ENCODE data around the gene HEATR3.

The HEATR3 gene

DNA sequence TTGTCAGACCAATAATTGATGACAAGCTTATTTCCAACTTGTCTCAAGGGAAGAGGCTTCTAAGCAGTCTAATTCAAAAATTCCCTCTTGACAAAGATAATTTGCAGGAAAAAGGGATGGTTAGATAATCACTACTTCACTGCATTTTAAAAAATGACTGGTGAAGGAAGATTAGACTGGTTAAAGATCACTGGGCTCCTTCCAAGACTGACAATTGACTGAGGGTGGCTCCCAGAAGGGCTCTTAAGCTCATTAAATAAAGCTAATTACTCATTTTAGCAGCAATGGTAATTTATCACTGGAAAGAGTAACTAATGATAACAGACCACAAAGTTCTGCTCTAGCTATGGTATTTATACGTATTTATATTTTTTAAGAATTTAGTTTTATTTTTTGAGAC lies 4.4 kb upstream of the HEATR3 start:
- in situ Hi-C loops (cut with MboI; ENCODE audit: low sequenced_read_pairs, unreplicated experiment), result no loop called here
- TF ChIP-seq, protein P1, sequence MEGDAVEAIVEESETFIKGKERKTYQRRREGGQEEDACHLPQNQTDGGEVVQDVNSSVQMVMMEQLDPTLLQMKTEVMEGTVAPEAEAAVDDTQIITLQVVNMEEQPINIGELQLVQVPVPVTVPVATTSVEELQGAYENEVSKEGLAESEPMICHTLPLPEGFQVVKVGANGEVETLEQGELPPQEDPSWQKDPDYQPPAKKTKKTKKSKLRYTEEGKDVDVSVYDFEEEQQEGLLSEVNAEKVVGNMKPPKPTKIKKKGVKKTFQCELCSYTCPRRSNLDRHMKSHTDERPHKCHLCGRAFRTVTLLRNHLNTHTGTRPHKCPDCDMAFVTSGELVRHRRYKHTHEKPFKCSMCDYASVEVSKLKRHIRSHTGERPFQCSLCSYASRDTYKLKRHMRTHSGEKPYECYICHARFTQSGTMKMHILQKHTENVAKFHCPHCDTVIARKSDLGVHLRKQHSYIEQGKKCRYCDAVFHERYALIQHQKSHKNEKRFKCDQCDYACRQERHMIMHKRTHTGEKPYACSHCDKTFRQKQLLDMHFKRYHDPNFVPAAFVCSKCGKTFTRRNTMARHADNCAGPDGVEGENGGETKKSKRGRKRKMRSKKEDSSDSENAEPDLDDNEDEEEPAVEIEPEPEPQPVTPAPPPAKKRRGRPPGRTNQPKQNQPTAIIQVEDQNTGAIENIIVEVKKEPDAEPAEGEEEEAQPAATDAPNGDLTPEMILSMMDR (IDR thresholded peaks at IDR 0.05; ENCODE audit: borderline replicate concordance, control extremely low read depth, extremely low read depth, insufficient read depth, missing control alignments), result no peak

DNA sequence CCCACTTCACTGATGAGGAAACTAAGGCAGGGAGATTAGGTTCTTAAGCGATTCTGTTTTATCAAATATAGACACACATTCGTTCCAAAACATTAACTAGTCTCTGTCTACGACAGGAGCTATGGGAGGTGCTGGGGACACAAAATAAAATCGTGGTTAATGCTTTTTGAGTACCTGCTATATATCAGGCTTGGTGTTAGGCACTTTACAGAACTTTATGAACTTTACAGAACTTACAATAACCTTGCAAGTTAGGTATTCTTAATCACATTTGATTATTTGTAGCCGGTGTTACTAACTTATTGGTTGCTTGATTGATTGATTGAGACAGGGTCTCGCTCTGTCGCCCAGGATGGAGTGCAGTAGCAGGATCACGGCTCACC lies 538 bp upstream of the HEATR3 start:
- DNase-seq (ENCODE audit: low spot score), result no peak
- in situ Hi-C loops (cut with MboI; ENCODE audit: low sequenced_read_pairs, unreplicated experiment), result no loop called here
- TF ChIP-seq, protein P1 (IDR thresholded peaks at IDR 0.05; ENCODE audit: borderline replicate concordance, control extremely low read depth, extremely low read depth, insufficient read depth, missing control alignments), result no peak

More for the DNA sequence above, 4.4 kb upstream of the HEATR3 start:
- no peak for DNase-seq (ENCODE audit: low spot score)

DNA sequence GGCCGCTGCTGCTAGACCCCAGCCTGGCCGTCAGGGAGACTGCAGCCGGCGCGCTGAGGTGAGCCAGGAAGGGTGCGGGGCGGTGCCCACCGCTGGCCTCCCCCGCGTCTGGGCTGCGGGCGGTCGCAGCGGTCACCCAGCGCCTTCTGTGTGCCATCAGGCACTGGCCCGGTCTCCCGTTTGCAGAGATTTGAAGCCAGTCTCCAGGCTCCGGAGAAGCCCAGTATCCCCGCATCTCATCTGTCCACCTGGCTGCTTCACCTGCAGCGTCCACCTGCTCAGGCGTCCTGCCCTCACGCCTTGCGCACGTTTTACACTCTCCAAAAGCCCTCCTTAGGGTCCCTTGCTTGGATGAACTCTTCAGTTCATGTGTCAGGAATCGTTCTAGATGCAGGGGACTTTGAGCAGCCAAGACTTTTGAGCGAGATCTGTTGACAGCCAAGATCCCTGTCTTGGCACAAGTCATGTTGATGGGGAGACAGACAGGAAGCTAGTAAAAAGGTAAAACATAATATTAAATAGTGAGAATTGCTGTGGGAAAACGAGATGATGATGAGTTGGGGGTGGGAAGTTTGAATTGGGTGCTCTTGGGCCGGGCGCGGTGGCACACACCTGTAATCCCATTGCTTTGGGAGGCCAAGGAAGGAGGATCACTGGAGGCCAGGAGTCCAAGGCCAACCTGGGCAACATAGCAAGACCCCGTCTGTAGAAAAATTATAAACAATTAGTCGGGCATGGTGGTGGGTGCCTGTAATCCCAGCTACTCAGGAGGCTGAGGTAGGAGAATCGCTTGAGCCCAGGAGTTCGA lies 916 bp downstream of the HEATR3 start:
- in situ Hi-C loops (cut with MboI; ENCODE audit: low sequenced_read_pairs, unreplicated experiment), result no loop called here

DNA sequence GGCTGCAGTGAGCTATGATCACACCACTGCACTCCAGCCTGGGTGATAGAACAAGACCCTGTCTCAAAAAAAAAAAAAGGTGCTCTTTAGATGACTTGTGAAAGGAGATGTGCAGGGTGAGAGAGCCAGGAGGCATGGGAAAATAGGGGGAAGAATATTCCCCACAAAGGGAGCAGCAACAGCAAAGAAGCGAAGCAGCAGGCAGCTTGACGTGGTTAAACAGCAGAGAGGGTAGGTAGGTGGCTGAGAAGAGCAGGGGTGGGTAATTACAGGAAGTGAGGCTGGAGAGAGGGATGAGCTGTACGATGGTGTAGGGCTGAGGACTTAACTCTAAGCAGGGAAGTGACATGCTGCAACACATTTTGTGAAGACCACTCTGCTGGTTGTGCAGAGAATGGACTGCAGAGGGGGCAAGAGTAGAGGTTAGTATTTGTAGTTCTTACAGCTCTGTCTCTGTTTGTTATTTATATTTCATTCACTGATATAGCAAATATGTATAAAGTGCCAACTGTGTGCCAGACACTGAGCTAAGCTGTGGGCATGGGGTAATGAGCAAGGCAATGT lies 1.6 kb downstream of the HEATR3 start:
- in situ Hi-C loops (cut with MboI; ENCODE audit: low sequenced_read_pairs, unreplicated experiment), result no loop called here
- TF ChIP-seq, protein P1 (IDR thresholded peaks at IDR 0.05; ENCODE audit: borderline replicate concordance, control extremely low read depth, extremely low read depth, insufficient read depth, missing control alignments), result peak; percentile 52
- DNase-seq (ENCODE audit: low spot score), result peak; percentile 49

More for the DNA sequence above, 916 bp downstream of the HEATR3 start:
- TF ChIP-seq, protein P1 (IDR thresholded peaks at IDR 0.05; ENCODE audit: borderline replicate concordance, control extremely low read depth, extremely low read depth, insufficient read depth, missing control alignments), result no peak
- no peak for DNase-seq (ENCODE audit: low spot score)

DNA sequence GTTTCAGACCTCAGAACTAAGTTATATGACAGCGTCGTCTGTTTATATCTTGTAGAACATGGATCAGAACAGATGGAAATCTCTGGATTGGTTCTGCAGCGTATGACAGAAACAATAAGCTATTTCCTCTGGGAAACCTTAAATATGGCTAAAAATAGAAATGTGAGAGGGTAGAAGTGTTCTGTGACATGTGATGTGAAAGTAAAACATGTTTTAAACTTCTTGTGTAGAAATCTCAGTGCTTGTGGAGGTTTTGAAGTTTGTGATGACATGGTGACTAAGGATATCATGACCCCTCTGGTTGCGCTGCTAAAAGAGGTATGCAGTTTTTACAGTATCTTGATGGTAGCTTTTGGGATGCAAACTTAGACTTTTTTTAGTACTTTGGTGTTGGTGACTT lies 2.8 kb downstream of the HEATR3 start:
- DNase-seq (ENCODE audit: low spot score), result no peak
- TF ChIP-seq, protein P1 (IDR thresholded peaks at IDR 0.05; ENCODE audit: borderline replicate concordance, control extremely low read depth, extremely low read depth, insufficient read depth, missing control alignments), result no peak
- in situ Hi-C loops (cut with MboI; ENCODE audit: low sequenced_read_pairs, unreplicated experiment), result no loop called here

DNA sequence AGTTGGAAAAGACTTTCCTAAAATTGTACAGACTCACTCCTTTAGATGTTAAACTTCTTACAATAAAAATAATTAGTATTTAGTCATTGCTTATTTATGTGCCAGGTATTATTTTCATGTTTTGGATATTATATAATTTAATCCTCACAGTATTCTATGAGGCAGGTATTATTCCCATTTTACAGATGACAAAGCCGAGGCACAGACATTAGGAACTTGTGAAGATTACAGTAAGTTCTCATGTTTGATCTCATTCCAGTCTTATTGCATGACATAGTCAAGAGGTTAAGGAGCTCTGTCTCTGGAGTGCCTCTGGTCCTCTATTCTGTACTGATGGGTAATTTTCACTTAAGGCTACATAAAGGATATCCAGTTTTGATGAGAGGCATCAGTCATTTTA lies 3.3 kb downstream of the HEATR3 start:
- in situ Hi-C loops (cut with MboI; ENCODE audit: low sequenced_read_pairs, unreplicated experiment), result no loop called here
- DNase-seq (ENCODE audit: low spot score), result no peak

More for the DNA sequence above, 3.3 kb downstream of the HEATR3 start:
- TF ChIP-seq, protein P1 (IDR thresholded peaks at IDR 0.05; ENCODE audit: borderline replicate concordance, control extremely low read depth, extremely low read depth, insufficient read depth, missing control alignments), result no peak
